AG10803 (cell line): ENCODE data around the gene SLC12A5.

Experiments
- DNase-seq: peaks from one replicate; pipeline ENCODE4 v3.0.0; 2010; ENCODE audit warnings: low read depth
- H3K4me3 ChIP-seq: 2 replicates; pipeline ENCODE4 v1.5.1; 2011; ENCODE audit warnings: mild to moderate bottlenecking, low read length, control low read depth
- CTCF ChIP-seq: conservative IDR thresholded peaks from 2 replicates; pipeline ENCODE4 v1.5.1; 2011; ENCODE audit warnings: mild to moderate bottlenecking, low read length, control low read depth, inconsistent platforms

Gene SLC12A5

GRCh38 chr20:46035253-46035652 is 6.2 kb downstream of the SLC12A5 start:
- TF ChIP-seq CTCF, result no peak
- H3K4me3 ChIP-seq, result no peak overlapping the region
- DNase-seq, result no peak

GRCh38 chr20:46035713-46036112 is 6.7 kb downstream of the SLC12A5 start:
- no peak for DNase-seq
- H3K4me3 ChIP-seq, result no peak overlapping the region
- TF ChIP-seq CTCF, result no peak

- DNase-seq, result no peak
- TF ChIP-seq CTCF, result no peak
- no peak overlapping the region for H3K4me3 ChIP-seq
Observed at GRCh38 chr20:46036370-46036769, 7.4 kb downstream of the SLC12A5 start.

GRCh38 chr20:46037036-46037435 is 8.0 kb downstream of the SLC12A5 start:
- H3K4me3 ChIP-seq, result no peak overlapping the region
- no peak for DNase-seq
- TF ChIP-seq CTCF, result no peak

- H3K4me3 ChIP-seq, result no peak overlapping the region
- DNase-seq, result no peak
- no peak for TF ChIP-seq CTCF
Observed at GRCh38 chr20:46040902-46041535, 12.0 kb downstream of the SLC12A5 start.

- no peak overlapping the region for H3K4me3 ChIP-seq
- no peak for DNase-seq
- TF ChIP-seq CTCF, result no peak
Observed at GRCh38 chr20:46043556-46043955, 14.5 kb downstream of the SLC12A5 start.

GRCh38 chr20:46044896-46045295 is 15.9 kb downstream of the SLC12A5 start:
- TF ChIP-seq CTCF, result no peak
- DNase-seq, result no peak
- H3K4me3 ChIP-seq, result no peak overlapping the region
